NOMO-1 (cell line): Measurements from ENCODE around the gene PTPRT.
"Not testable (repeated sequence)": the region's sequence is repeated elsewhere in the genome, so short reads cannot be mapped to it uniquely, and the experiment has no call there.

Experiments used
- DNase-seq, 2 experiments: peaks; one replicate each; lab custom pipeline; 2025; ENCODE audit not compliant: unreplicated experiment in 2 of 2; lab: John Stamatoyannopoulos, UW

The PTPRT gene

GRCh38 chr20:43187476-43188233 is 2.1 kb downstream of the PTPRT start:
- DNase-seq = peak in 1 of 2 experiments; percentile 55

- DNase-seq = no peak
Observed at GRCh38 chr20:43186312-43186711, 3.4 kb downstream of the PTPRT start.

GRCh38 chr20:43185901-43186300 is 3.8 kb downstream of the PTPRT start:
- DNase-seq = no peak

GRCh38 chr20:43183536-43184070 is 6.1 kb downstream of the PTPRT start:
- no peak for DNase-seq

GRCh38 chr20:43178080-43178479 is 11.6 kb downstream of the PTPRT start:
- DNase-seq = no peak

GRCh38 chr20:43176726-43177125 is 13.0 kb downstream of the PTPRT start:
- no peak for DNase-seq

- no peak for DNase-seq
Observed at GRCh38 chr20:43171930-43172329, 17.8 kb downstream of the PTPRT start.

- DNase-seq = no peak
Observed at GRCh38 chr20:43170771-43171170, 18.9 kb downstream of the PTPRT start.

- no peak for DNase-seq
Observed at GRCh38 chr20:43167615-43168014, 22.1 kb downstream of the PTPRT start.

- no peak for DNase-seq
Observed at GRCh38 chr20:43167021-43167420, 22.7 kb downstream of the PTPRT start.

- DNase-seq = no peak
Observed at GRCh38 chr20:43165611-43166010, 24.1 kb downstream of the PTPRT start.

GRCh38 chr20:43164736-43165135 is 25.0 kb downstream of the PTPRT start:
- not testable (repeated sequence) for DNase-seq

GRCh38 chr20:43161716-43162115 is 28.0 kb downstream of the PTPRT start:
- DNase-seq = no peak

GRCh38 chr20:43160941-43161340 is 28.8 kb downstream of the PTPRT start:
- DNase-seq = no peak

- DNase-seq = no peak
Observed at GRCh38 chr20:43159994-43160393, 29.7 kb downstream of the PTPRT start.

- no peak for DNase-seq
Observed at GRCh38 chr20:43155366-43156100, 34.2 kb downstream of the PTPRT start.

GRCh38 chr20:43151901-43152300 is 37.8 kb downstream of the PTPRT start:
- DNase-seq = no peak

GRCh38 chr20:43151256-43151655 is 38.5 kb downstream of the PTPRT start:
- DNase-seq = no peak

- DNase-seq = no peak
Observed at GRCh38 chr20:43140726-43141125, 49.0 kb downstream of the PTPRT start.

GRCh38 chr20:43138061-43138770 is 51.5 kb downstream of the PTPRT start:
- no peak for DNase-seq

- no peak for DNase-seq
Observed at GRCh38 chr20:43137160-43137559, 52.5 kb downstream of the PTPRT start.
